ENCODE measurements around the gene TAF5L. TPM values are rescaled to one million over a fixed set of nuclear protein-coding genes. Genes with fewer than 3 reads are reported as not detected.

The TAF5L gene
- total RNA-seq, 1 donor from 2014 or later: 22.1 TPM

GRCh38 chr1:229661022-229661877, 35.3 kb upstream of the TAF5L start:
- ATAC-seq (peak; percentile 99), DNase-seq (peak; percentile 89)
- Histone ChIP-seq H3K27me3 (no peaks in the 10 kb centered on the region), H3K4me3 (no peak overlapping the region), H3K9me3 (no peaks in the 10 kb centered on the region), H3K36me3 (peaks cover 30% of the 10 kb centered on the region), H3K4me1 (peaks cover 5% of the 10 kb centered on the region), H3K27ac (no peak overlapping the region)
- peak; percentile 92 for TF ChIP-seq CTCF (IDR thresholded peaks at IDR 0.05)
- intact Hi-C loops (cut with DNase I): loop anchor here (10.0 kb wide), 1 partner anchor 654 kb away; no protein-coding TSS in a partner anchor

GRCh38 chr1:229657993-229658755, 32.3 kb upstream of the TAF5L start:
- intact Hi-C loops (cut with DNase I): no loop called here
- peaks cover 5% of the 10 kb centered on the region for H3K4me1 ChIP-seq
- H3K27ac ChIP-seq: no peak overlapping the region
- no peak for ATAC-seq
- DNase-seq: no peak
- H3K9me3 ChIP-seq: no peaks in the 10 kb centered on the region
- H3K4me3 ChIP-seq: no peak overlapping the region
- H3K36me3 ChIP-seq: peaks cover 54% of the 10 kb centered on the region
- no peak for TF ChIP-seq CTCF (IDR thresholded peaks at IDR 0.05)
- no peaks in the 10 kb centered on the region for H3K27me3 ChIP-seq

- peaks cover 75% of the 10 kb centered on the region for H3K36me3 ChIP-seq
- H3K4me3 ChIP-seq: no peak overlapping the region
- intact Hi-C loops (cut with DNase I): no loop called here
- H3K9me3 ChIP-seq: no peaks in the 10 kb centered on the region
- DNase-seq (no peak), ATAC-seq (no peak)
- no peak overlapping the region for H3K27ac ChIP-seq
- no peak for TF ChIP-seq CTCF (IDR thresholded peaks at IDR 0.05)
- no peaks in the 10 kb centered on the region for H3K4me1 ChIP-seq
- no peaks in the 10 kb centered on the region for H3K27me3 ChIP-seq
Measured at GRCh38 chr1:229655781-229656180, 29.9 kb upstream of the TAF5L start.

- DNase-seq: no peak
Measured at GRCh38 chr1:229653420-229653819, 27.5 kb upstream of the TAF5L start.

GRCh38 chr1:229651546-229651945, 25.6 kb upstream of the TAF5L start:
- DNase-seq: no peak
- Histone ChIP-seq H3K4me3 (no peak overlapping the region), H3K4me1 (no peaks in the 10 kb centered on the region), H3K36me3 (peaks cover 87% of the 10 kb centered on the region), H3K27ac (no peak overlapping the region), H3K9me3 (no peaks in the 10 kb centered on the region), H3K27me3 (no peaks in the 10 kb centered on the region)
- TF ChIP-seq CTCF (IDR thresholded peaks at IDR 0.05): no peak
- intact Hi-C loops (cut with DNase I): no loop called here
- ATAC-seq: no peak

More at GRCh38 chr1:229653420-229653819, 27.5 kb upstream of the TAF5L start:
- Histone ChIP-seq H3K4me1 (no peaks in the 10 kb centered on the region), H3K36me3 (peaks cover 78% of the 10 kb centered on the region), H3K4me3 (no peak overlapping the region), H3K27ac (no peak overlapping the region), H3K9me3 (no peaks in the 10 kb centered on the region), H3K27me3 (no peaks in the 10 kb centered on the region)
- intact Hi-C loops (cut with DNase I): no loop called here
- no peak for TF ChIP-seq CTCF (IDR thresholded peaks at IDR 0.05)
- ATAC-seq: no peak
